ENCODE data around the gene ACOT11. TPM values are rescaled to one million over a fixed set of nuclear protein-coding genes. Genes with fewer than 3 reads are reported as not detected.
"Not testable (repeated sequence)": the region's sequence is repeated elsewhere in the genome, so short reads cannot be mapped to it uniquely, and the experiment has no call there.

ACOT11 gene
- total RNA-seq, 2 donors from 2014 or later: 3.9 to 6.3 TPM

DNA sequence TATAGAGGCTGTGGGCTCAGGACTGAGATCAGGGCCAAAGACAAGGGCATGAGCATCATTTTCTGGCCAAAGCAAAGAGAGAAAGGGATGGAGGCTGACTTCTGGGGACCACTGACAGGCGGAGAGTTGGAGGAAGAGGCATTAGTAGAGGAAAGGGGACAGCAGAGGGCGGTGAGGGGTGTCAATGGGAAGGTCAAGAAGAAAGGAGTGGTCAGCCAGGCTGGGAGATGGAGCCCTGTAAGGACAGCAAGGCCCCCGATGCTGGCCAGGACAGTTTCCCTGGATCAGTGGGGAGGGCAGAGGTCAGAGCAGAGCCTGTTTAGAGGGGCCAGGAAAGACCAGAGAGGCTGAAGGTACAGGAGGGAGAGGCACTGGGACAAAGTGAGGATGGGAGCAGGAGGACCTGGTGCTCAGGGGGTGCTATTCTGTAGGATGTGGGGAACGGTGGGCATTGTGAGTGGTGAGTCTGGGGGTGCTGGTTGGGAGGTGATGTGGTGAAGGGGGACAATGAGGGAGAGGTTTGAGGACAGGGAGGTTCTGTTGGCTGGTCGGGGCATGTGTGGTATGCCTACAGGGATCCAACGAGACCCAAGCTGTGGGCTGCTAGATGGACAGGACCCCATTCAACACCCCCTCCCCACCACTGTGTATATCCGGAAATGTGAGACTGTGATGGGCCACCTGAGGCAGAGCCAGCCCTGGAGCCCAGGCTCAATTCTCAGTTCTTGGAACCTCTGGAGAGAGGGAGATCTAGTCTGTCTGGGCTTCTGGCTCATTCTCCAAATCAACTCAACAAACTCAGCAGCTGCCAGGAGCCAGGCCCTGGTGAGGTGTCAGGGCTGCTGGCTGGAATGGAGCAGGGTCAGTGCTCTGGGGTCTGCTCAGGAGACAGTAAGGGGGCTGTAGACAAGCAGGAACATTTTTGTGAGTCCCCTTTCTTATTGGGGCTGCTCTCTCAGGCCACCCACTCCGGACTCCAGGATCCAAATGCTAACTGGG lies 76.7 kb downstream of the ACOT11 start:
- TF ChIP-seq POLR2A (IDR thresholded peaks at IDR 0.05) (no peak), CTCF (IDR thresholded peaks at IDR 0.05) (no peak)
- H3K36me3 ChIP-seq (replicated peaks in 1 of 2; ENCODE audit: insufficient read depth in 1 of 2, low read depth in 2 of 2): no peaks in the 10 kb centered on the region
- 70 to 73% methylated on average over 7 to 8 of the region's 8 CpGs for WGBS, 2 donors
- ATAC-seq (no peak), DNase-seq (no peak)
- no peaks in the 10 kb centered on the region for H3K4me1 ChIP-seq
- intact Hi-C loops (cut with DNase I): no loop called here
- no peak overlapping the region for H3K4me3 ChIP-seq
- no peaks in the 10 kb centered on the region for H3K27me3 ChIP-seq
- H3K27ac ChIP-seq: no peak overlapping the region
- no peaks in the 10 kb centered on the region for H3K9me3 ChIP-seq

DNA sequence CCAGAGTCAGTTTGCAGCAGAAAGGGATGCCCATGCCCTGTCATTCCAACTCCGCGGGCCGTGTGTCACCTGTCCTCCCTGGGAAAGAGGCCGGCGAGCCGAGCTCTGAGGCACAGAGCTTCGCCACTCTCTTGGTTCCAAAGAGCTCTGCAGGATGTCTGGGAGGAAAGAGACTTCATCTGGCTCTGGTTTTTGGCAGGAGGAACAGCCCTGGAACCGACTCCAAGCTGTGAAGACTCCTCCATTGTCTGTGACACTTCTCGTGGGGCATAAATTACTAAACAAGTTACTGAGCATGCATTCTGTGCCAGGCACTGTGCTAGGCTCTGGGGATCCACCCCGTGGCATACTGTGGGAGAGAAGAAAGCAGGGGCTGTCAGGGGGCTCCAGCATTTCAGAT lies 79.2 kb downstream of the ACOT11 start:
- H3K9me3 ChIP-seq: no peaks in the 10 kb centered on the region
- ATAC-seq (no peak), DNase-seq (no peak)
- H3K36me3 ChIP-seq (replicated peaks in 1 of 2; ENCODE audit: insufficient read depth in 1 of 2, low read depth in 2 of 2): no peaks in the 10 kb centered on the region
- no peaks in the 10 kb centered on the region for H3K27me3 ChIP-seq
- WGBS, 2 donors: 78 to 80% methylated on average over 2 to 10 of the region's 10 CpGs
- H3K4me3 ChIP-seq: no peak overlapping the region
- no peaks in the 10 kb centered on the region for H3K4me1 ChIP-seq
- intact Hi-C loops (cut with DNase I): no loop called here
- no peak overlapping the region for H3K27ac ChIP-seq
- no peak for TF ChIP-seq POLR2A (IDR thresholded peaks at IDR 0.05)
- no peak for TF ChIP-seq CTCF (IDR thresholded peaks at IDR 0.05)

DNA sequence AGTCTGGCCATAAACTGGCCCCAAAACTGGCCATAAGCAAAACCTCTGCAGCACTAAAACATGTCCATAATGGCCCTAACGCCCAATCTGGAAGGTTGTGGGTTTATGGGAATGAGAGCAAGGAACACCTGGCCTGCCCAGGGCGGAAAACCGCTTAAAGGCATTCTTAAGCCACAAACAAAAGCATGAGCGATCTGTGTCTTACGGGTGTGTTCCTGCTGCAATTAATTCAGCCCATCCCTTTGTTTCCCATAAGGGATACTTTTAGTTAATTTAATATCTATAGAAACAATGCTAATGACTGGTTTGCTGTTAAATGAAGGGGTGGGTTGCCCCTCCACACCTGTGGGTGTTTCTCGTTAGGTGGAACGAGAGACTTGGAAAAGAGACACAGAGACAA lies 87.8 kb downstream of the ACOT11 start:
- H3K27me3 ChIP-seq; H3K4me3 ChIP-seq; H3K36me3 ChIP-seq (replicated peaks in 1 of 2; ENCODE audit: insufficient read depth in 1 of 2, low read depth in 2 of 2); H3K9me3 ChIP-seq; DNase-seq; ATAC-seq; H3K4me1 ChIP-seq; intact Hi-C loops (cut with DNase I); H3K27ac ChIP-seq: not testable (repeated sequence)
- 86 to 89% methylated on average over 7 of the region's 7 CpGs for WGBS, 2 donors

GRCh38 chr1:54636461-54637446 lies 88.7 kb downstream of the ACOT11 start:
- intact Hi-C loops (cut with DNase I); H3K4me1 ChIP-seq; ATAC-seq; H3K9me3 ChIP-seq; H3K36me3 ChIP-seq (replicated peaks in 1 of 2; ENCODE audit: insufficient read depth in 1 of 2, low read depth in 2 of 2); DNase-seq; H3K27ac ChIP-seq; H3K27me3 ChIP-seq; H3K4me3 ChIP-seq: not testable (repeated sequence)
- WGBS, 2 donors: 63 to 83% methylated on average over 14 of the region's 14 CpGs

DNA sequence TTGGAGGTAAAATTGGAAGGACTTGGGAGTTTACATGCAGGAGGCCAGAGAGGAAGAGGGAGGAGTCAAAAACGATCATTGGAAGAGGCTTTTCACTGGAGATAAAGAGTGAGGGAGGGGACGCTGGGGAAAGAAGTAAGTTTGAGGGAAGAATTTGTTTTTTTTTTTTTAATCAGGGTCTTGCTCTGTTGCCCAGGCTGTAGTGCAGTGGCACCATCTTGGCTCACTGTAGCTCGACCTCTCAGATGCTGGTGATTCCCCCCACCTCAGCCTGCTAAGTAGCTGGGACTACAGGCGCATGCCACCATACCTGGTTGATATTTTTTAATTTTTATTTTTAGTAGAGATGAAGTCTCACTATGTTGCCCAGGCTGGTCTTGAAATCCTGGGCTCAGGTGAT lies 92.3 kb downstream of the ACOT11 start:
- no peak for DNase-seq
- intact Hi-C loops (cut with DNase I): no loop called here
- ATAC-seq: no peak

More for the DNA sequence above, 92.3 kb downstream of the ACOT11 start:
- 57 to 64% methylated on average over 4 of the region's 4 CpGs for WGBS, 2 donors
- Histone ChIP-seq H3K36me3 (replicated peaks in 1 of 2; ENCODE audit: insufficient read depth in 1 of 2, low read depth in 2 of 2) (no peaks in the 10 kb centered on the region), H3K27me3 (no peaks in the 10 kb centered on the region), H3K27ac (no peak overlapping the region), H3K4me3 (no peak overlapping the region), H3K9me3 (no peaks in the 10 kb centered on the region), H3K4me1 (no peaks in the 10 kb centered on the region)
- TF ChIP-seq CTCF (IDR thresholded peaks at IDR 0.05) (no peak), POLR2A (IDR thresholded peaks at IDR 0.05) (no peak)
